ENCODE measurements around the gene CACNA1G.

CACNA1G gene

DNA sequence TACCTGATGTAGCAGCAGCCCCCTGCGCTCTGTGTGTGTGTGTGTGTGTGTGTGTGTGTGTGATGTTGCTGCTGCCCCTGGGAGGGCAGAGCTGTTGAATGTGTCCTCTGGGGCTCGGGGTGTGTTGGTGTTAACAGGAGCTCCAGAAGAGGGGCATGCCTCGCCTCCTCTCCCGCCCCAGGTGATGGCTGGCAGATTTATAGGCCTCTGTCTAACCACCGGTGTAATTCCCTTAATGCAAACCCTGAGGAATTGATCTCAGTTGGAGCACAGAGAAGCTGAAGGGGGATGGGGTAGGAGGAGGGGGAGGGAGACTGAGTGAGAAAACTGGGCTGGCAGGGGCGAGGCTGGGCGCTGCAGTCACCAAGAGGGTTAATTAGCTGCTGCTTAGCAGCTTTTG, 10.0 kb downstream of the CACNA1G start:
- peaks cover 3% of the 10 kb centered on the region; the same call in 1 of the 2 replicates for H3K27me3 ChIP-seq (ENCODE audit: insufficient read depth, low read length)

DNA sequence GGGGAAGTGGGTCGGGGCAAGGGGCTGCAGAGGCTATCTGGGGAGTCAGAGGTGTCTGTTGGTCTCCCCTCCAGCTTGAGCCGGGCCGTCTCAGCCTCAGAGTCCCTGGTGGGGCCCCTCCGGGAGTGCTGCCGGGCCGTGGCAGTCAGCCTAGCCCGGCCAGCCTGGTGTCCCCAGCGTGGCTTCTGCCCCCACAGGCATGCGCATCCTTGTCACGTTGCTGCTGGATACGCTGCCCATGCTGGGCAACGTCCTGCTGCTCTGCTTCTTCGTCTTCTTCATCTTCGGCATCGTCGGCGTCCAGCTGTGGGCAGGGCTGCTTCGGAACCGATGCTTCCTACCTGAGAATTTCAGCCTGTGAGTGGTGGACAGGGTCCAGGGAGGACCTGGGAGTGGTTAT, 11.2 kb downstream of the CACNA1G start:
- no peak overlapping the region for H3K4me2 ChIP-seq (ENCODE audit: low read length)
- no peak overlapping the region for H3K27ac ChIP-seq (ENCODE audit: low read depth, low read length, poor library complexity, severe bottlenecking)
- H2AFZ ChIP-seq (ENCODE audit: low read length): no peak overlapping the region
- no peak overlapping the region for H3K4me3 ChIP-seq (ENCODE audit: low read depth, low read length, poor library complexity, severe bottlenecking)
- no peak overlapping the region for H3K9ac ChIP-seq (ENCODE audit: low read length)
- H3K79me2 ChIP-seq (ENCODE audit: insufficient read depth, low read length): no peaks in the 10 kb centered on the region
- no peaks in the 10 kb centered on the region for H3K4me1 ChIP-seq (ENCODE audit: insufficient read depth, low read length, severe bottlenecking)
- H3K9me2 ChIP-seq (ENCODE audit: low read depth, low read length): no peaks in the 10 kb centered on the region
- H3K36me3 ChIP-seq (ENCODE audit: insufficient read depth, low read length): no peaks in the 10 kb centered on the region
- H3F3A ChIP-seq (ENCODE audit: insufficient read depth, low read length): no peaks in the 10 kb centered on the region
- H3K9me3 ChIP-seq (ENCODE audit: low read length): no peaks in the 10 kb centered on the region
- no peaks in the 10 kb centered on the region for H4K20me1 ChIP-seq (ENCODE audit: insufficient read depth, low read length)
- H3K27me3 ChIP-seq (ENCODE audit: insufficient read depth, low read length): peaks cover 3% of the 10 kb centered on the region; the same call in 1 of the 2 replicates
- no peak for TF ChIP-seq EZH2 (IDR thresholded peaks at IDR 0.05; ENCODE audit: borderline replicate concordance, low read length)
- TF ChIP-seq, protein P1, sequence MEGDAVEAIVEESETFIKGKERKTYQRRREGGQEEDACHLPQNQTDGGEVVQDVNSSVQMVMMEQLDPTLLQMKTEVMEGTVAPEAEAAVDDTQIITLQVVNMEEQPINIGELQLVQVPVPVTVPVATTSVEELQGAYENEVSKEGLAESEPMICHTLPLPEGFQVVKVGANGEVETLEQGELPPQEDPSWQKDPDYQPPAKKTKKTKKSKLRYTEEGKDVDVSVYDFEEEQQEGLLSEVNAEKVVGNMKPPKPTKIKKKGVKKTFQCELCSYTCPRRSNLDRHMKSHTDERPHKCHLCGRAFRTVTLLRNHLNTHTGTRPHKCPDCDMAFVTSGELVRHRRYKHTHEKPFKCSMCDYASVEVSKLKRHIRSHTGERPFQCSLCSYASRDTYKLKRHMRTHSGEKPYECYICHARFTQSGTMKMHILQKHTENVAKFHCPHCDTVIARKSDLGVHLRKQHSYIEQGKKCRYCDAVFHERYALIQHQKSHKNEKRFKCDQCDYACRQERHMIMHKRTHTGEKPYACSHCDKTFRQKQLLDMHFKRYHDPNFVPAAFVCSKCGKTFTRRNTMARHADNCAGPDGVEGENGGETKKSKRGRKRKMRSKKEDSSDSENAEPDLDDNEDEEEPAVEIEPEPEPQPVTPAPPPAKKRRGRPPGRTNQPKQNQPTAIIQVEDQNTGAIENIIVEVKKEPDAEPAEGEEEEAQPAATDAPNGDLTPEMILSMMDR (IDR thresholded peaks at IDR 0.05; ENCODE audit: low read length): no peak

More for the DNA sequence above, 10.0 kb downstream of the CACNA1G start:
- Histone ChIP-seq H3K4me2 (ENCODE audit: low read length) (no peak overlapping the region), H3K27ac (ENCODE audit: low read depth, low read length, poor library complexity, severe bottlenecking) (no peak overlapping the region), H3K9me2 (ENCODE audit: low read depth, low read length) (no peaks in the 10 kb centered on the region), H3K9ac (ENCODE audit: low read length) (no peak overlapping the region), H3K4me1 (ENCODE audit: insufficient read depth, low read length, severe bottlenecking) (no peaks in the 10 kb centered on the region), H2AFZ (ENCODE audit: low read length) (no peak overlapping the region), H3K79me2 (ENCODE audit: insufficient read depth, low read length) (no peaks in the 10 kb centered on the region), H3K4me3 (ENCODE audit: low read depth, low read length, poor library complexity, severe bottlenecking) (no peak overlapping the region), H3K36me3 (ENCODE audit: insufficient read depth, low read length) (no peaks in the 10 kb centered on the region), H3K9me3 (ENCODE audit: low read length) (no peaks in the 10 kb centered on the region), H3F3A (ENCODE audit: insufficient read depth, low read length) (no peaks in the 10 kb centered on the region), H4K20me1 (ENCODE audit: insufficient read depth, low read length) (no peaks in the 10 kb centered on the region)
- TF ChIP-seq EZH2 (IDR thresholded peaks at IDR 0.05; ENCODE audit: borderline replicate concordance, low read length): no peak
- TF ChIP-seq, protein P1 (IDR thresholded peaks at IDR 0.05; ENCODE audit: low read length): no peak

DNA sequence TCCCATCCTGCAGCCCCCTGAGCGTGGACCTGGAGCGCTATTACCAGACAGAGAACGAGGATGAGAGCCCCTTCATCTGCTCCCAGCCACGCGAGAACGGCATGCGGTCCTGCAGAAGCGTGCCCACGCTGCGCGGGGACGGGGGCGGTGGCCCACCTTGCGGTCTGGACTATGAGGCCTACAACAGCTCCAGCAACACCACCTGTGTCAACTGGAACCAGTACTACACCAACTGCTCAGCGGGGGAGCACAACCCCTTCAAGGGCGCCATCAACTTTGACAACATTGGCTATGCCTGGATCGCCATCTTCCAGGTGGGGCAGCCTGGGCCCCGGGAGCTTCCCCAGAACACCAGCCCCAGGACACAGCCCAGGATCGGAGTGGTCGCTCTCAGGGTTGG, 12.0 kb downstream of the CACNA1G start:
- H3K4me2 ChIP-seq (ENCODE audit: low read length): no peak overlapping the region
- no peaks in the 10 kb centered on the region for H3K4me1 ChIP-seq (ENCODE audit: insufficient read depth, low read length, severe bottlenecking)
- peaks cover 3% of the 10 kb centered on the region; the same call in 1 of the 2 replicates for H3K27me3 ChIP-seq (ENCODE audit: insufficient read depth, low read length)
- H3F3A ChIP-seq (ENCODE audit: insufficient read depth, low read length): no peaks in the 10 kb centered on the region
- no peaks in the 10 kb centered on the region for H3K9me2 ChIP-seq (ENCODE audit: low read depth, low read length)
- no peak overlapping the region for H3K9ac ChIP-seq (ENCODE audit: low read length)
- no peak overlapping the region for H2AFZ ChIP-seq (ENCODE audit: low read length)
- H3K4me3 ChIP-seq (ENCODE audit: low read depth, low read length, poor library complexity, severe bottlenecking): no peak overlapping the region
- no peak overlapping the region for H3K27ac ChIP-seq (ENCODE audit: low read depth, low read length, poor library complexity, severe bottlenecking)
- H3K36me3 ChIP-seq (ENCODE audit: insufficient read depth, low read length): no peaks in the 10 kb centered on the region
- no peaks in the 10 kb centered on the region for H3K79me2 ChIP-seq (ENCODE audit: insufficient read depth, low read length)
- H4K20me1 ChIP-seq (ENCODE audit: insufficient read depth, low read length): no peaks in the 10 kb centered on the region
- TF ChIP-seq EZH2 (IDR thresholded peaks at IDR 0.05; ENCODE audit: borderline replicate concordance, low read length): no peak
- TF ChIP-seq, protein P1 (IDR thresholded peaks at IDR 0.05; ENCODE audit: low read length): no peak
- no peaks in the 10 kb centered on the region for H3K9me3 ChIP-seq (ENCODE audit: low read length)
